22Rv1 (cell line): Measurements from ENCODE around the gene DPH2.

Experiments used
- CTCF ChIP-seq: fragments of 450-650 bp; IDR thresholded peaks from 2 replicates; pipeline ENCODE4 v1.5.1; 2017; ENCODE audit warnings: mild to moderate bottlenecking
- ZFX ChIP-seq: fragments of 450-650 bp; IDR thresholded peaks from 2 replicates; pipeline ENCODE4 v1.6.1; 2017; ENCODE audit warnings: antibody characterized with exemption, borderline replicate concordance

- TF ChIP-seq CTCF: no peak
- TF ChIP-seq ZFX: no peak
Observed at GRCh38 chr1:43975249-43975961, 5.6 kb downstream of the DPH2 start.
